Fibroblast of pulmonary artery (primary cell): Measurements from ENCODE around the gene TTC7B.

ENCODE experiments used
- DNase-seq: peaks from one replicate; pipeline ENCODE4 v3.0.0-alpha.2; 2010; ENCODE audit warnings: low read depth
- H3K4me3 ChIP-seq: replicated peaks from 2 replicates; pipeline ENCODE4 v1.5.1; 2011; ENCODE audit warnings: low read depth, mild to moderate bottlenecking, control low read depth, low read length, moderate library complexity
- TF ChIP-seq, protein P1 (sequence below): IDR thresholded peaks from 2 replicates; pipeline ENCODE4 v1.5.1; 2011; ENCODE audit warnings: mild to moderate bottlenecking, control low read depth, low read length, inconsistent platforms; ENCODE audit errors: missing control alignments

The TTC7B gene

DNA sequence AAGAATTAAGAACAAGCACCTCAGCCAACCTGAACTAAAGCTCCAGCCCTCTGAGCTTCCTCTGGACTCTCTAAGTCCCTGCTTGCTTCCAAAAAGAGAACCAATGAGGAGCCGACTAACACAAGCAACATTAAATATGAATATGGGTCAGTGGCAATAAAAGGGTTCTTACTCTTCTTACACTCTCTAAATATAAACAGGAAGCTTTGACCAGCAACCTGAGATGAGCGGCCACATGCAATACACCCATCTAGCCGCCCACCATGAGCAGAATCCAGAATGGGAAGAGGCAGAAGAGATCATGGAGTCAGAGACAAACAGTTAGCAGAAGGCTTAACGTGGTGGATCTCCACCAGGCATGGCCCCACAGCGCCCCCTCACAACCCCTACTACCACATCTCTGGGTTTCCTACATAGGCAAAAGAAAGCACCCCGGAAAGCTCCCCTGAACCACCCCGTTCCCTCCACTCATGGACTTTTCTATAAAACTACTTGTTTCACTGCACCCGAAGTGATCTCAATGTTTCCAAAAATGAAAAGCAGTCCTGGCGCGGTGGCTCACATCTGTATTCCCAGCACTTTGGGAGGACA is 59.4 kb downstream of the TTC7B start:
- no peak for DNase-seq
- H3K4me3 ChIP-seq = no peak overlapping the region
- TF ChIP-seq, protein P1, sequence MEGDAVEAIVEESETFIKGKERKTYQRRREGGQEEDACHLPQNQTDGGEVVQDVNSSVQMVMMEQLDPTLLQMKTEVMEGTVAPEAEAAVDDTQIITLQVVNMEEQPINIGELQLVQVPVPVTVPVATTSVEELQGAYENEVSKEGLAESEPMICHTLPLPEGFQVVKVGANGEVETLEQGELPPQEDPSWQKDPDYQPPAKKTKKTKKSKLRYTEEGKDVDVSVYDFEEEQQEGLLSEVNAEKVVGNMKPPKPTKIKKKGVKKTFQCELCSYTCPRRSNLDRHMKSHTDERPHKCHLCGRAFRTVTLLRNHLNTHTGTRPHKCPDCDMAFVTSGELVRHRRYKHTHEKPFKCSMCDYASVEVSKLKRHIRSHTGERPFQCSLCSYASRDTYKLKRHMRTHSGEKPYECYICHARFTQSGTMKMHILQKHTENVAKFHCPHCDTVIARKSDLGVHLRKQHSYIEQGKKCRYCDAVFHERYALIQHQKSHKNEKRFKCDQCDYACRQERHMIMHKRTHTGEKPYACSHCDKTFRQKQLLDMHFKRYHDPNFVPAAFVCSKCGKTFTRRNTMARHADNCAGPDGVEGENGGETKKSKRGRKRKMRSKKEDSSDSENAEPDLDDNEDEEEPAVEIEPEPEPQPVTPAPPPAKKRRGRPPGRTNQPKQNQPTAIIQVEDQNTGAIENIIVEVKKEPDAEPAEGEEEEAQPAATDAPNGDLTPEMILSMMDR = no peak

DNA sequence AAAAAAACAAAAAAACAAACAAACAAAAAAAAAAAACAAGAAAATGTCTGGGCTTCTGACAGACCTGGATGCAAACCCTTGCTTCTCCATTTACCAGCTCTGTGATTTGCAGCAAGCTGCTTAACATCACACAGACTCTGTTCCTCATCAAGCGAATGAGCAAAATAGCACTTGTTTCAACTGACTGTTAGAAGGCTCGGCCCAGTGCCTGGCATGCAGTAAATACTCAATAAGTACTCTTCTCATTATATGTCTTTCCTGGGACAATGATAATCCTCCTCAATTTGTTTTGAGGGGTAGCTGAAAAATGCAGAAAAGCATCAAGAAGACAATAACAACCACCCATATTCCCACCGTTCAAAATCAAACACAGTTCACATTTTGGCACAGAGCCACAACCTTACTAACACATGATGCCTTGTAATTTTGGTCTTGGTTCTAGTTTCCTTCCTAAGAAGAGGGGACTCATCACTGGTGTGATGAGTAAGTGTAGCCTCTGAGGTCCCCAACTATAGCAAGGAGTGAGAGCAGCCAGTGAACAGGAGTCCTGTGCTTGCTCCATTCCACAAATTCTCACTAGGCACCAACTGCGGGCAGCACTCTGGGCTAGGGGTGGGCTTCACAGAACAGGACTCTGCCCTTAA is 60.4 kb downstream of the TTC7B start:
- no peak for DNase-seq
- H3K4me3 ChIP-seq = no peak overlapping the region
- TF ChIP-seq, protein P1 = no peak

DNA sequence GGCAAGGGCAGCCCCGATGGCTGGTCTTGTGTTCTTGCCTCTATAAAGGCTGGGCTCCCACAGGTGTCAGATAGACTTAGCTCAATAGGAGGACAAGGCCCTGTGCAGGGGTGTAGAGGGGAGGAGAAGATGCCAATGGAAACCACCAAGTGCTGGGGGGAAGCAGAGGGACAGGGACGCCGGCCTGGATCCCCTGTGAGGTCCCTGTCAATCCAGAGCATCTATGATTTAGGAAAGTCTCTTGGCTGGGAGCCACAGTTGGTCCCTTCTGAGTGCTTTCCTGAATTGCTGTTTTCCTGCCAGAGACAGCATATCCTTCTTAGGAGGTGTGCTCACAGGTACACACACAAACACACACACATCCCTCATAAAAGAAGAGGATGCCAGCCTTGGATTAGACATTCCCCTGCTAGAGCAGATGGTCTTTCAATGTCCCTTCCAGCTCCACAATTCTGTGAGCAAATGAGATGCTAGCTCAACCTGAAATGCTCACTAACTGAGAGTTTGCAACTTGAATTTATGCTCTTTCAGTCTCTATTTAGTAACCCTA is 62.7 kb downstream of the TTC7B start:
- no peak overlapping the region for H3K4me3 ChIP-seq
- TF ChIP-seq, protein P1 = no peak
- DNase-seq = no peak

DNA sequence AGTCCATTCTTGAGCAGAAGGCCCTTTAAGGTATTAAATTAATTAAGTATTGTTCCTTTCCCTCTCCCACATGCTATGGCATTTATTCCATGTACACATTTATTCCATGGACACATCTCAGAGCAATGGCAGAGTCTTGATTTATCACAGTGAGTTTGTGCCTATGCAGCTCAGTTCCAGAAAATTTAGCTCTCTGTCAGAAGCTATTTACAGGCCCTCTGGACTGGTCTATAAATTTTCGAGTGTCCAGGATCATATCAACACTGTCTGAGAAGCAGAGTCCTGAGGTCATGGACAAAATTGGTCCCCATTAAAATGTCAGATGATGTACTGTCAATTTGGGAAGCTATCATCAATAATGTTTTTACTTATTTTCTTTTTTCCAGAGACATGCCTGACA is 65.5 kb downstream of the TTC7B start:
- TF ChIP-seq, protein P1 = no peak
- DNase-seq = no peak
- no peak overlapping the region for H3K4me3 ChIP-seq

DNA sequence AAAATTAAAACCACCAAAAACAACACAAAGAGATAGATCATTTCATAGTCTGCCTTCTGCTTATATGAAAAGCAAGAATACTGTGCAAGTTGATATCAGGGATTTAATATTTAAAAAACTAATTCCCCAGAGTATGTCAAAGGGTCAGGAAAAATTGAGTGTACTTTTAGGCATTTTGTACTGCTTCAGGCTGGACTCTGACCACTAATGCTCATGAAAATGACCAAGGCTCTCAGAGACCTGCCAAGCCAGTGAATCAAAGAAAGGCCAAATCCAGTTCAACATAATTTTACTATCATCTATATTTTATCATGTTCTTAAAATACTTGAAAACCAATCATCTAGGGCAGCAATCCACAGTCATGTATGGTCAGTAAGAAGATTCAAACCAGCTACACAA is 66.0 kb downstream of the TTC7B start:
- TF ChIP-seq, protein P1 = no peak
- no peak overlapping the region for H3K4me3 ChIP-seq
- DNase-seq = no peak

DNA sequence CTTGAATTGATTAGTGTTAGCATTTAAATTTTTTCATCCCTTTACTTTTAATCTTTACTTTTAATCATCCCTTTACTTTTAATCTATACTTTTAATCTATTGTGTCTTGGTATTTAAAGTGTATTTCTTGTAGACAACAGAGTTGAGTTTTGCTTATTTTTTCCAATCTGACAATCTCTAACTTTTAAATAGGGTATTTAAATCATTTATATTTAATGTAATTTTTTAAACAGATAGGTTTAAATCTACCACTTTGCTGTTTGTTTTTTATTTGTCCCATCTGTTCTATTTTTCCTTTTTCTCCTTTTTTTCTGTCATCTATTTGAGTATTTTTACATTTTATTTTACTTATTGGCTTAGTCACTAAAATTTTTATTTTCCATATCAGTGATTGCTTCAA is 68.3 kb downstream of the TTC7B start:
- TF ChIP-seq, protein P1 = no peak
- no peak overlapping the region for H3K4me3 ChIP-seq
- DNase-seq = no peak

DNA sequence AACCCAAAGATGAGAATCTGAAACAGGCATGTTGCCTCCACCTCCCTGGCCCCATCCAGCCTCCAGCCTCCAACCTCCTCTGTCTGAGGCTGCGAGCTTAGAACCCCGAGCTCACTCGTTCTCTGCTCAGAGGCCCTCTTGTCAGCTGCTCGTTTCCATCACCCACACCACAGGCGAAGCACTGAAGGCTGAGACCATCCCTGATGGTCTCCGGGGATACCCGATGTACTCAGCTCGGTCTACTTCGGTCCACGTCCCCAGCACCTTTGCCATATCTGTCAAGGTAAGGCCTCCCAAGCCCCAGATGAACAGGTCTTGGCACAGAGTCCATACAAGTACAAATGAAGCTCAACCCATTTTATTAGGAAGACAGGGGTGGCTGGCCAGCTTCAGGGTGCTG is 72.4 kb downstream of the TTC7B start:
- TF ChIP-seq, protein P1 = no peak
- H3K4me3 ChIP-seq = no peak overlapping the region
- DNase-seq = no peak
